ENCODE data around the gene RNF220. TPM values are rescaled to one million over a fixed set of nuclear protein-coding genes. Genes with fewer than 3 reads are reported as not detected.

Gene RNF220
- total and polyA plus RNA-seq, 2 of the 4 experiments (the other 2 are of a cell fraction): 71.8 to 77.1 TPM

- POLR2A ChIA-PET (ENCODE audit: unreplicated experiment): no interaction called here
- Histone ChIP-seq H3K18ac (ENCODE audit: low read depth, low read length) (no peak overlapping the region), H3K56ac (ENCODE audit: extremely low read depth, insufficient read depth, low read length) (no peak overlapping the region), H4K8ac (ENCODE audit: low read depth in 2 of 2, low read length in 2 of 2) (no peak overlapping the region), H3K4me3 (ENCODE audit: insufficient read depth, low read depth, low read length) (no peak overlapping the region), H3K36me3 (ENCODE audit: control insufficient read depth, insufficient read depth, low read length) (no peaks in the 10 kb centered on the region), H3K9ac (ENCODE audit: low read depth, low read length) (no peak overlapping the region), H4K5ac (ENCODE audit: low read depth, low read length) (no peak overlapping the region), H3K9me3 (ENCODE audit: control insufficient read depth, insufficient read depth, low read length) (no peaks in the 10 kb centered on the region), H2AK9ac (replicated peaks; ENCODE audit: low read depth, low read length, poor library complexity) (no peak overlapping the region), H2AK5ac (ENCODE audit: low read depth, low read length) (no peak overlapping the region), H2BK120ac (ENCODE audit: low read depth, low read length) (no peak overlapping the region), H4K20me1 (ENCODE audit: insufficient read depth, low read length) (no peaks in the 10 kb centered on the region), H3K79me1 (ENCODE audit: low read depth in 1 of 2, low read length in 2 of 2) (no peaks in the 10 kb centered on the region), H2AFZ (replicated peaks; ENCODE audit: low read length, poor library complexity) (no peak overlapping the region), H3K4ac (ENCODE audit: low read depth, low read length) (no peak overlapping the region), H2BK20ac (ENCODE audit: low read depth, low read length) (no peak overlapping the region), H3K9me1 (ENCODE audit: insufficient read depth, low read length) (no peaks in the 10 kb centered on the region), H2BK5ac (ENCODE audit: low read depth, low read length, poor library complexity, severe bottlenecking) (no peak overlapping the region), H3K27ac (ENCODE audit: insufficient read depth, low read length) (no peak overlapping the region), H3K14ac (replicated peaks; ENCODE audit: low read depth, low read length) (no peak overlapping the region), H4K91ac (ENCODE audit: insufficient read depth, low read depth, low read length) (no peak overlapping the region), H2BK15ac (ENCODE audit: low read depth, low read length) (no peak overlapping the region), H3K4me1 (ENCODE audit: control insufficient read depth, insufficient read depth, low read length) (no peaks in the 10 kb centered on the region), H3K23ac (ENCODE audit: low read depth, low read length) (no peak overlapping the region), H3K27me3 (ENCODE audit: control insufficient read depth, insufficient read depth, low read length) (peaks cover 72% of the 10 kb centered on the region), H3K4me2 (ENCODE audit: low read depth, low read length) (no peak overlapping the region)
- intact Hi-C loops (cut with micrococcal nuclease): no loop called here
- ATAC-seq (ENCODE audit: low read depth) (no peak), DNase-seq (no peak)
- no TSS peak for BruUV-seq (replicated peaks)
- TF ChIP-seq CEBPB (IDR thresholded peaks at IDR 0.05; ENCODE audit: low read depth, low read length) (no peak), RCOR1 (IDR thresholded peaks at IDR 0.05; ENCODE audit: insufficient replicate concordance, low read length) (no peak), MAZ (IDR thresholded peaks at IDR 0.05; ENCODE audit: borderline replicate concordance, low read depth, low read length) (no peak)
- in situ Hi-C loops (cut with MboI; ENCODE audit: low sequenced_read_pairs): no loop called here
- dilution Hi-C loops (cut with HindIII; ENCODE audit: low sequenced_read_pairs, unreplicated experiment): no loop called here
- CTCF ChIA-PET: no interaction called here
- 80% methylated on average over 1 of the region's 6 CpGs; no CpG with 5 or more reads in 1 of the 2 experiments for WGBS, 2 experiments (ENCODE audit: extremely low coverage in 2 of 2, insufficient read length in 1 of 2)
These were observed 140.9 kb downstream of the RNF220 start for GRCh38 chr1:44545961-44546360.
